HEK293 (cell line): Measurements from ENCODE around the gene VMAC.

Source experiments
- CTCF ChIA-PET: fragments of 350-600 bp; formaldehyde crosslinking; extraction: SDS; loops from one replicate; lab custom pipeline; 2021; ENCODE audit warnings: antibody characterized with exemption; lab: Yijun Ruan, JAX
- POLR2A ChIA-PET: fragments of 300-600 bp; formaldehyde crosslinking; extraction: SDS; loops from one replicate; lab custom pipeline; 2020; ENCODE audit warnings: antibody characterized with exemption, inconsistent platforms; lab: Yijun Ruan, JAX
- H3K27ac ChIP-seq: fragments of 200-500 bp; sonication (Bioruptor generic); 2 replicates; pipeline ENCODE4 v1.5.1; 2014; ENCODE audit warnings: low read depth, low read length, control low read depth, inconsistent platforms; ENCODE audit errors: extremely low read depth
- H3K36me3 ChIP-seq, 2 experiments: fragments of 200-500 bp in 1 of 2; sonication (Bioruptor generic) in 1 of 2; 1 replicate in 1 of 2; 2 replicates in 1 of 2; pipeline ENCODE4 v1.5.1; 2014 to 2017; ENCODE audit warnings: inconsistent platforms in 2 of 2, low read length in 2 of 2; ENCODE audit not compliant: control insufficient read depth in 2 of 2, insufficient read depth in 1 of 2
- H3K4me1 ChIP-seq: fragments of 200-500 bp; sonication (Bioruptor generic); 2 replicates; pipeline ENCODE4 v1.5.1; 2014; ENCODE audit warnings: mild to moderate bottlenecking, low read length, inconsistent platforms; ENCODE audit not compliant: control insufficient read depth, insufficient read depth
- H3K4me3 ChIP-seq: 2 replicates; pipeline ENCODE4 v1.5.1; 2011; ENCODE audit warnings: low read depth, mild to moderate bottlenecking, control low read depth, low read length, moderate library complexity
- H3K9me3 ChIP-seq: fragments of 200-500 bp; sonication (Bioruptor generic); 2 replicates; pipeline ENCODE4 v1.5.1; 2014; ENCODE audit warnings: low read depth, low read length, inconsistent platforms; ENCODE audit not compliant: control insufficient read depth, insufficient read depth
- FEZF1 ChIP-seq: fragments of 450-650 bp; formaldehyde crosslinking; IDR thresholded peaks from 2 replicates; pipeline ENCODE4 v1.5.1; 2016; ENCODE audit warnings: missing biosample characterization, missing genetic modification characterization
- GLI2 ChIP-seq: fragments of 450-650 bp; formaldehyde crosslinking; IDR thresholded peaks from 2 replicates; pipeline ENCODE4; 2017; ENCODE audit warnings: missing biosample characterization, missing genetic modification characterization, low read depth, borderline replicate concordance
- GLIS1 ChIP-seq: fragments of 450-650 bp; formaldehyde crosslinking; IDR thresholded peaks from 2 replicates; pipeline ENCODE4 v1.5.1; 2016; ENCODE audit warnings: missing biosample characterization, missing genetic modification characterization
- KLF1 ChIP-seq: fragments of 450-650 bp; formaldehyde crosslinking; IDR thresholded peaks from 2 replicates; pipeline ENCODE4 v1.5.1; 2016; ENCODE audit warnings: missing biosample characterization, missing genetic modification characterization
- KLF7 ChIP-seq: fragments of 450-650 bp; formaldehyde crosslinking; IDR thresholded peaks from 2 replicates; pipeline ENCODE4 v1.5.1; 2016; ENCODE audit warnings: missing biosample characterization, missing genetic modification characterization, borderline replicate concordance
- ZBTB10 ChIP-seq: fragments of 450-650 bp; formaldehyde crosslinking; IDR thresholded peaks from 2 replicates; pipeline ENCODE4 v1.5.1; 2016; ENCODE audit warnings: missing biosample characterization, missing genetic modification characterization
- ZBTB17 ChIP-seq: fragments of 450-650 bp; formaldehyde crosslinking; IDR thresholded peaks from 2 replicates; pipeline ENCODE4 v1.5.1; 2016; ENCODE audit warnings: missing biosample characterization, missing genetic modification characterization
- ZFP69B ChIP-seq: fragments of 450-650 bp; formaldehyde crosslinking; IDR thresholded peaks from 2 replicates; pipeline ENCODE4 v1.5.1; 2016; ENCODE audit warnings: missing biosample characterization, missing genetic modification characterization
- ZIC2 ChIP-seq: fragments of 450-650 bp; formaldehyde crosslinking; IDR thresholded peaks from 2 replicates; pipeline ENCODE4 v1.5.1; 2016; ENCODE audit warnings: missing biosample characterization, missing genetic modification characterization
- ZNF175 ChIP-seq: fragments of 450-650 bp; formaldehyde crosslinking; IDR thresholded peaks from 2 replicates; pipeline ENCODE4 v1.5.1; 2016; ENCODE audit warnings: missing biosample characterization, missing genetic modification characterization
- ZNF23 ChIP-seq: fragments of 450-650 bp; formaldehyde crosslinking; IDR thresholded peaks from 2 replicates; pipeline ENCODE4 v1.5.1; 2016; ENCODE audit warnings: missing biosample characterization, missing genetic modification characterization, borderline replicate concordance
- ZNF394 ChIP-seq: fragments of 450-650 bp; formaldehyde crosslinking; IDR thresholded peaks from 2 replicates; pipeline ENCODE4 v1.5.1; 2016; ENCODE audit warnings: missing biosample characterization, missing genetic modification characterization, mild to moderate bottlenecking, moderate library complexity, borderline replicate concordance
- ZNF521 ChIP-seq: fragments of 450-650 bp; formaldehyde crosslinking; IDR thresholded peaks from 2 replicates; pipeline ENCODE4 v1.5.1; 2017; ENCODE audit warnings: missing biosample characterization, mild to moderate bottlenecking, missing genetic modification characterization
- ZNF621 ChIP-seq: fragments of 450-650 bp; formaldehyde crosslinking; IDR thresholded peaks from 2 replicates; pipeline ENCODE4 v1.5.1; 2017; ENCODE audit warnings: missing biosample characterization, missing genetic modification characterization
- ZNF701 ChIP-seq: fragments of 450-650 bp; formaldehyde crosslinking; IDR thresholded peaks from 2 replicates; pipeline ENCODE4 v1.5.1; 2016; ENCODE audit warnings: missing biosample characterization, missing genetic modification characterization
- TF ChIP-seq, protein P1 (sequence below): fragments of 450-650 bp; formaldehyde crosslinking; IDR thresholded peaks from 2 replicates; pipeline ENCODE4 v1.5.1; 2016; ENCODE audit warnings: missing biosample characterization, missing genetic modification characterization
- TF ChIP-seq, protein P2 (sequence below): fragments of 450-650 bp; formaldehyde crosslinking; IDR thresholded peaks from 2 replicates; pipeline ENCODE4 v1.5.1; 2016; ENCODE audit warnings: missing biosample characterization, missing genetic modification characterization
- TF ChIP-seq, protein P3 (sequence below): fragments of 450-650 bp; formaldehyde crosslinking; IDR thresholded peaks from 2 replicates; pipeline ENCODE4 v1.5.1; 2016; ENCODE audit warnings: missing biosample characterization, missing genetic modification characterization
- TF ChIP-seq, protein P4 (sequence below): fragments of 450-650 bp; formaldehyde crosslinking; IDR thresholded peaks from 2 replicates; pipeline ENCODE4 v1.5.1; 2016; ENCODE audit warnings: missing biosample characterization, missing genetic modification characterization, borderline replicate concordance

The VMAC gene

GRCh38 chr19:5911366-5911765, 6.7 kb downstream of the VMAC start:
- Histone ChIP-seq H3K4me3 (no peak overlapping the region), H3K4me1 (no peaks in the 10 kb centered on the region), H3K27ac (no peak overlapping the region), H3K36me3 (peaks cover 0 to 36% of the 10 kb centered on the region in 2 experiments; a peak in 2 of 3 replicates), H3K9me3 (no peaks in the 10 kb centered on the region)
- CTCF ChIA-PET: interaction anchor here (0.6 kb wide), 1 partner anchor 31 kb away, joined by 3 read pairs; no protein-coding TSS in a partner anchor
- POLR2A ChIA-PET: no interaction called here
- TF ChIP-seq ZNF621: no peak
- TF ChIP-seq FEZF1 (tag by site-specific recombination): no peak
- no peak for TF ChIP-seq ZNF23 (tag by site-specific recombination)
- no peak for TF ChIP-seq GLI2 (tag by site-specific recombination)
- no peak for TF ChIP-seq ZBTB10 (tag by site-specific recombination)
- TF ChIP-seq GLIS1 (tag by site-specific recombination): peak; percentile 45
- TF ChIP-seq ZBTB17 (tag by site-specific recombination): 0 out of 2 replicates have a peak, but pooled peaks have one; percentile 13

GRCh38 chr19:5913739-5914357, 9.2 kb downstream of the VMAC start, which contains the start of gene CAPS:
Gene CAPS (plus strand): TSS chr19:5914254. CDS start chr19:5914407, 153 bp downstream.
- CTCF ChIA-PET: interaction anchor here (0.6 to 0.9 kb wide), 3 partner anchors 108 to 604 kb away, joined by 3 read pairs; no protein-coding TSS in a partner anchor
- Histone ChIP-seq H3K4me3 (no peak within 1 kb of the TSS), H3K9me3 (no peaks in the 10 kb centered on the region), H3K27ac (no peak within 1 kb of the TSS), H3K36me3 (peaks cover 0 to 56% of the 10 kb centered on the region in 2 experiments; a peak in 2 of 3 replicates), H3K4me1 (no peaks in the 10 kb centered on the region)
- POLR2A ChIA-PET: interaction anchor here (0.9 kb wide), 1 partner anchor 11 kb away, joined by 3 read pairs; no protein-coding TSS in a partner anchor
- TF ChIP-seq ZFP69B (tag by site-specific recombination): peak; percentile 70; the same call in 1 of the 2 replicates
- TF ChIP-seq ZNF521 (tag by site-specific recombination): no peak
- TF ChIP-seq, protein P1, sequence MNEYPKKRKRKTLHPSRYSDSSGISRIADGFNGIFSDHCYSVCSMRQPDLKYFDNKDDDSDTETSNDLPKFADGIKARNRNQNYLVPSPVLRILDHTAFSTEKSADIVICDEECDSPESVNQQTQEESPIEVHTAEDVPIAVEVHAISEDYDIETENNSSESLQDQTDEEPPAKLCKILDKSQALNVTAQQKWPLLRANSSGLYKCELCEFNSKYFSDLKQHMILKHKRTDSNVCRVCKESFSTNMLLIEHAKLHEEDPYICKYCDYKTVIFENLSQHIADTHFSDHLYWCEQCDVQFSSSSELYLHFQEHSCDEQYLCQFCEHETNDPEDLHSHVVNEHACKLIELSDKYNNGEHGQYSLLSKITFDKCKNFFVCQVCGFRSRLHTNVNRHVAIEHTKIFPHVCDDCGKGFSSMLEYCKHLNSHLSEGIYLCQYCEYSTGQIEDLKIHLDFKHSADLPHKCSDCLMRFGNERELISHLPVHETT: no peak
- peak; percentile 67 for TF ChIP-seq ZIC2
- TF ChIP-seq ZNF394 (tag by site-specific recombination): no peak
- TF ChIP-seq, protein P2, sequence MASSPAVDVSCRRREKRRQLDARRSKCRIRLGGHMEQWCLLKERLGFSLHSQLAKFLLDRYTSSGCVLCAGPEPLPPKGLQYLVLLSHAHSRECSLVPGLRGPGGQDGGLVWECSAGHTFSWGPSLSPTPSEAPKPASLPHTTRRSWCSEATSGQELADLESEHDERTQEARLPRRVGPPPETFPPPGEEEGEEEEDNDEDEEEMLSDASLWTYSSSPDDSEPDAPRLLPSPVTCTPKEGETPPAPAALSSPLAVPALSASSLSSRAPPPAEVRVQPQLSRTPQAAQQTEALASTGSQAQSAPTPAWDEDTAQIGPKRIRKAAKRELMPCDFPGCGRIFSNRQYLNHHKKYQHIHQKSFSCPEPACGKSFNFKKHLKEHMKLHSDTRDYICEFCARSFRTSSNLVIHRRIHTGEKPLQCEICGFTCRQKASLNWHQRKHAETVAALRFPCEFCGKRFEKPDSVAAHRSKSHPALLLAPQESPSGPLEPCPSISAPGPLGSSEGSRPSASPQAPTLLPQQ (tag by site-specific recombination): peak; percentile 93
- no peak for TF ChIP-seq KLF7 (tag by site-specific recombination)
- TF ChIP-seq ZNF621: no peak
- TF ChIP-seq, protein P3, sequence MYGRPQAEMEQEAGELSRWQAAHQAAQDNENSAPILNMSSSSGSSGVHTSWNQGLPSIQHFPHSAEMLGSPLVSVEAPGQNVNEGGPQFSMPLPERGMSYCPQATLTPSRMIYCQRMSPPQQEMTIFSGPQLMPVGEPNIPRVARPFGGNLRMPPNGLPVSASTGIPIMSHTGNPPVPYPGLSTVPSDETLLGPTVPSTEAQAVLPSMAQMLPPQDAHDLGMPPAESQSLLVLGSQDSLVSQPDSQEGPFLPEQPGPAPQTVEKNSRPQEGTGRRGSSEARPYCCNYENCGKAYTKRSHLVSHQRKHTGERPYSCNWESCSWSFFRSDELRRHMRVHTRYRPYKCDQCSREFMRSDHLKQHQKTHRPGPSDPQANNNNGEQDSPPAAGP (tag by site-specific recombination): 0 out of 2 replicates have a peak, but pooled peaks have one; percentile 41
- no peak for TF ChIP-seq ZNF175 (tag by site-specific recombination)
- TF ChIP-seq ZNF701: no peak
- TF ChIP-seq GLIS1 (tag by site-specific recombination): peak; percentile 95
- TF ChIP-seq, protein P4, sequence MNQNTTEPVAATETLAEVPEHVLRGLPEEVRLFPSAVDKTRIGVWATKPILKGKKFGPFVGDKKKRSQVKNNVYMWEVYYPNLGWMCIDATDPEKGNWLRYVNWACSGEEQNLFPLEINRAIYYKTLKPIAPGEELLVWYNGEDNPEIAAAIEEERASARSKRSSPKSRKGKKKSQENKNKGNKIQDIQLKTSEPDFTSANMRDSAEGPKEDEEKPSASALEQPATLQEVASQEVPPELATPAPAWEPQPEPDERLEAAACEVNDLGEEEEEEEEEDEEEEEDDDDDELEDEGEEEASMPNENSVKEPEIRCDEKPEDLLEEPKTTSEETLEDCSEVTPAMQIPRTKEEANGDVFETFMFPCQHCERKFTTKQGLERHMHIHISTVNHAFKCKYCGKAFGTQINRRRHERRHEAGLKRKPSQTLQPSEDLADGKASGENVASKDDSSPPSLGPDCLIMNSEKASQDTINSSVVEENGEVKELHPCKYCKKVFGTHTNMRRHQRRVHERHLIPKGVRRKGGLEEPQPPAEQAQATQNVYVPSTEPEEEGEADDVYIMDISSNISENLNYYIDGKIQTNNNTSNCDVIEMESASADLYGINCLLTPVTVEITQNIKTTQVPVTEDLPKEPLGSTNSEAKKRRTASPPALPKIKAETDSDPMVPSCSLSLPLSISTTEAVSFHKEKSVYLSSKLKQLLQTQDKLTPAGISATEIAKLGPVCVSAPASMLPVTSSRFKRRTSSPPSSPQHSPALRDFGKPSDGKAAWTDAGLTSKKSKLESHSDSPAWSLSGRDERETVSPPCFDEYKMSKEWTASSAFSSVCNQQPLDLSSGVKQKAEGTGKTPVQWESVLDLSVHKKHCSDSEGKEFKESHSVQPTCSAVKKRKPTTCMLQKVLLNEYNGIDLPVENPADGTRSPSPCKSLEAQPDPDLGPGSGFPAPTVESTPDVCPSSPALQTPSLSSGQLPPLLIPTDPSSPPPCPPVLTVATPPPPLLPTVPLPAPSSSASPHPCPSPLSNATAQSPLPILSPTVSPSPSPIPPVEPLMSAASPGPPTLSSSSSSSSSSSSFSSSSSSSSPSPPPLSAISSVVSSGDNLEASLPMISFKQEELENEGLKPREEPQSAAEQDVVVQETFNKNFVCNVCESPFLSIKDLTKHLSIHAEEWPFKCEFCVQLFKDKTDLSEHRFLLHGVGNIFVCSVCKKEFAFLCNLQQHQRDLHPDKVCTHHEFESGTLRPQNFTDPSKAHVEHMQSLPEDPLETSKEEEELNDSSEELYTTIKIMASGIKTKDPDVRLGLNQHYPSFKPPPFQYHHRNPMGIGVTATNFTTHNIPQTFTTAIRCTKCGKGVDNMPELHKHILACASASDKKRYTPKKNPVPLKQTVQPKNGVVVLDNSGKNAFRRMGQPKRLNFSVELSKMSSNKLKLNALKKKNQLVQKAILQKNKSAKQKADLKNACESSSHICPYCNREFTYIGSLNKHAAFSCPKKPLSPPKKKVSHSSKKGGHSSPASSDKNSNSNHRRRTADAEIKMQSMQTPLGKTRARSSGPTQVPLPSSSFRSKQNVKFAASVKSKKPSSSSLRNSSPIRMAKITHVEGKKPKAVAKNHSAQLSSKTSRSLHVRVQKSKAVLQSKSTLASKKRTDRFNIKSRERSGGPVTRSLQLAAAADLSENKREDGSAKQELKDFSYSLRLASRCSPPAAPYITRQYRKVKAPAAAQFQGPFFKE: no peak
- peak; percentile 77 for TF ChIP-seq KLF1 (tag by site-specific recombination)
